ENCODE results near the gene TSTD2.
"Not testable (repeated sequence)": the region's sequence is repeated elsewhere in the genome, so short reads cannot be mapped to it uniquely, and the experiment has no call there.

The TSTD2 gene

GRCh38 chr9:97629156-97629555, 4.0 kb downstream of the TSTD2 start:
- DNase-seq, result no peak

GRCh38 chr9:97628668-97629067, 4.5 kb downstream of the TSTD2 start:
- DNase-seq, result no peak

GRCh38 chr9:97627624-97628023, 5.5 kb downstream of the TSTD2 start:
- DNase-seq, result no peak

- no peak for DNase-seq
Measured at GRCh38 chr9:97625620-97626019, 7.5 kb downstream of the TSTD2 start.

- no peak for DNase-seq
Measured at GRCh38 chr9:97623946-97624345, 9.2 kb downstream of the TSTD2 start.

GRCh38 chr9:97622483-97622882, 10.7 kb downstream of the TSTD2 start:
- DNase-seq, result not testable (repeated sequence)

- not testable (repeated sequence) for DNase-seq
Measured at GRCh38 chr9:97620063-97620462, 13.1 kb downstream of the TSTD2 start.

- peak; percentile 37 for DNase-seq
Measured at GRCh38 chr9:97617939-97618416, 15.2 kb downstream of the TSTD2 start.

GRCh38 chr9:97615439-97616072, 17.6 kb downstream of the TSTD2 start:
- peak; percentile 68 for DNase-seq

- no peak for DNase-seq
Measured at GRCh38 chr9:97604901-97605645, 28.1 kb downstream of the TSTD2 start.

GRCh38 chr9:97602430-97602829, 30.7 kb downstream of the TSTD2 start:
- no peak for DNase-seq

GRCh38 chr9:97601228-97601898, 31.8 kb downstream of the TSTD2 start:
- no peak for DNase-seq

GRCh38 chr9:97600531-97601227, 32.5 kb downstream of the TSTD2 start:
- DNase-seq, result no peak

- no peak for DNase-seq
Measured at GRCh38 chr9:97599314-97599846, 33.8 kb downstream of the TSTD2 start.

GRCh38 chr9:97598461-97599288, 34.5 kb downstream of the TSTD2 start:
- DNase-seq, result peak; percentile 85

- DNase-seq, result no peak
Measured at GRCh38 chr9:97596906-97597305, 36.3 kb downstream of the TSTD2 start.

- no peak for DNase-seq
Measured at GRCh38 chr9:97594381-97594921, 38.7 kb downstream of the TSTD2 start.

- DNase-seq, result no peak
Measured at GRCh38 chr9:97593960-97594359, 39.2 kb downstream of the TSTD2 start.

GRCh38 chr9:97592126-97592525, 41.0 kb downstream of the TSTD2 start:
- no peak for DNase-seq

GRCh38 chr9:97591535-97591934, 41.6 kb downstream of the TSTD2 start:
- DNase-seq, result no peak

GRCh38 chr9:97586909-97587308, 46.3 kb downstream of the TSTD2 start:
- DNase-seq, result not testable (repeated sequence)

GRCh38 chr9:97584778-97585177, 48.4 kb downstream of the TSTD2 start:
- not testable (repeated sequence) for DNase-seq

All from activated CD4-positive, alpha-beta T cell treated with anti-CD3 and anti-CD28 coated beads, Interleukin-2, Interleukin-6, amounts not matched to agents 100 ng/mL and 50 ng/mL, durations not matched to agents 16 hours and 8 hours (primary cell).